ENCODE results near the gene RBM47. TPM values are rescaled to one million over a fixed set of nuclear protein-coding genes. Genes with fewer than 3 reads are reported as not detected.

The RBM47 gene
- total and polyA plus RNA-seq, 9 of the 15 experiments (the other 6 are each of a cell fraction or from before 2014, with no cell fraction given), result 1.4 to 6.4 (median 3.3) TPM

DNA sequence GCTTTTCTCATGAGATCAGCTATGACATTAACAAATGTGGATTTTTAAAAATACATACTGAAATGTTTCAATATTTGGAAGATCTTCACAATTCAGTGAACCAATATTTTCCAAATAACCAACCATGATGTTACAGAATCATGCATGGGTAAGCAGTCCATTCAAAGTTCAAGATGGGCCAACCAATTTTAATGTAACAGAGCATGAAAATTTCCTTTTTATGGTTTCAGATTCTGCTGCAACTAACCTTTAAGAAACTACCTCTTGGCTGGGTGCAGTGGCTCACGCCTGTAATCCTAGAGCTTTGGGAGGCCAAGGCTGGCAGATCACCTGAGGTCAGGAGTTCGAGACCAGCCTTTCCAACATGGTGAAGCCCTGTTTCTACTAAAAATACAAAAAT lies 107.7 kb downstream of the RBM47 start:
- no peaks in the 10 kb centered on the region for H3K9me1 ChIP-seq (ENCODE audit: control insufficient read depth, insufficient read depth, low read length)
- POLR2A ChIA-PET, result no interaction called here
- intact Hi-C loops (cut with micrococcal nuclease), result no loop called here
- no peaks in the 10 kb centered on the region for H3K79me2 ChIP-seq (ENCODE audit: control insufficient read depth, insufficient read depth, low read length)
- H3K4me2 ChIP-seq (ENCODE audit: insufficient read depth, low read length), result no peak overlapping the region
- CTCF ChIA-PET (ENCODE audit: low intra/inter-chr PET ratio), result no interaction called here
- in situ Hi-C loops (cut with MboI), result no loop called here
- H3K9me3 ChIP-seq (replicated peaks; ENCODE audit: control insufficient read depth, insufficient read depth, low read depth, low read length), result no peaks in the 10 kb centered on the region
- FAIRE-seq, result no peak
- no peaks in the 10 kb centered on the region for H3K36me3 ChIP-seq (ENCODE audit: control insufficient read depth, insufficient read depth, low read length)
- no TSS peak for BruUV-seq (replicated peaks)
- no peak for DNase-seq (ENCODE audit: extremely low read depth in 1 of 4, low spot score in 3 of 4)
- H3K27ac ChIP-seq (ENCODE audit: extremely low read depth, low read depth, low read length), result no peak overlapping the region
- H3K27me3 ChIP-seq (ENCODE audit: control insufficient read depth in 2 of 2, insufficient read depth in 2 of 2, low read length in 2 of 2), result no peaks in the 10 kb centered on the region
- H3K9ac ChIP-seq (ENCODE audit: insufficient read depth in 1 of 2, low read depth in 2 of 2, low read length in 2 of 2), result no peak overlapping the region
- H3K4me1 ChIP-seq (replicated peaks in 1 of 2; ENCODE audit: control insufficient read depth in 2 of 2, insufficient read depth in 2 of 2, low read length in 2 of 2), result peaks cover 3 to 17% of the 10 kb centered on the region in 2 experiments; a peak in 4 of 5 replicates
- no peaks in the 10 kb centered on the region for H4K20me1 ChIP-seq (replicated peaks; ENCODE audit: control insufficient read depth, insufficient read depth, low read length)
- no peak overlapping the region for H3K4me3 ChIP-seq
- ATAC-seq, result no peak
- WGBS (ENCODE audit: insufficient coverage, low coverage, missing lambda C conversion rate), result 80% methylated on average over 2 of the region's 2 CpGs
- TF ChIP-seq CBX2 (IDR thresholded peaks at IDR 0.05; ENCODE audit: insufficient read depth, low read length, poor library complexity, severe bottlenecking) (no peak), GTF3C2 (IDR thresholded peaks at IDR 0.05; ENCODE audit: borderline replicate concordance, extremely low read depth, insufficient read length) (no peak), THRB (CRISPR knock-in tag; conservative IDR thresholded peaks at IDR 0.05) (no peak), ATF6 (CRISPR knock-in tag; IDR thresholded peaks at IDR 0.05) (no peak)
- no peak overlapping the region; the same call in 1 of the 2 replicates for H2AFZ ChIP-seq (ENCODE audit: low read depth, low read length)
